Endothelial cell of umbilical vein (primary cell): ENCODE data around the gene COX7A2. TPM values are rescaled to one million over a fixed set of nuclear protein-coding genes. Genes with fewer than 3 reads are reported as not detected.

ENCODE experiments used
- BruUV-seq: library from RNA; stranded (reverse); fragments of 400-500 nt; replicated peaks from 2 replicates; lab custom pipeline; 2021; lab: Mats Ljungman, UMichigan
- CTCF ChIA-PET: fragments of 300-600, 350-600 bp; sonication (Branson Sonifier 250); formaldehyde crosslinking; loops from one replicate; lab custom pipeline; 2021; ENCODE audit warnings: antibody characterized with exemption, inconsistent platforms; lab: Charles Lee
- POLR2A ChIA-PET: fragments of 300-600, 350-600 bp; sonication (Branson Sonifier 250); formaldehyde crosslinking; loops from one replicate; lab custom pipeline; 2021; ENCODE audit warnings: antibody characterized with exemption, inconsistent platforms; lab: Charles Lee
- DNase-seq: peaks from one replicate; pipeline ENCODE4 v3.0.0-alpha.2; 2011; ENCODE audit warnings: low read depth, low spot score
- FAIRE-seq: peaks from 2 replicates; lab custom pipeline; 2011; peaks lifted over from hg19 to GRCh38; lab: Jason Lieb, UNC
- H2AFZ ChIP-seq: 2 replicates; pipeline ENCODE4 v1.6.0; 2012; ENCODE audit warnings: low read depth, low read length, control low read depth, inconsistent platforms
- H3K27ac ChIP-seq: 2 replicates; pipeline ENCODE4 v1.5.1; 2011; ENCODE audit warnings: low read depth, mild to moderate bottlenecking, control low read depth, low read length, moderate library complexity; ENCODE audit not compliant: insufficient read depth
- H3K27me3 ChIP-seq, 2 experiments: 2 replicates each; pipeline versions ENCODE4 v1.6.0 to v1.6.1; 2011; ENCODE audit warnings: low read length in 2 of 2, mixed read lengths in 1 of 2; ENCODE audit not compliant: control insufficient read depth in 2 of 2, insufficient read depth in 2 of 2
- H3K36me3 ChIP-seq, 2 experiments: 2 replicates in 1 of 2; 3 replicates in 1 of 2; pipeline ENCODE4 v1.5.1; 2011; ENCODE audit warnings: low read length in 2 of 2, mild to moderate bottlenecking in 1 of 2, moderate library complexity in 1 of 2; ENCODE audit not compliant: control insufficient read depth in 2 of 2, insufficient read depth in 2 of 2; ENCODE audit errors: extremely low read depth in 1 of 2
- H3K4me1 ChIP-seq: 3 replicates; pipeline ENCODE4 v1.5.1; 2011; ENCODE audit warnings: mild to moderate bottlenecking, low read length; ENCODE audit not compliant: control insufficient read depth, insufficient read depth; ENCODE audit errors: extremely low read depth
- H3K4me2 ChIP-seq: 2 replicates; pipeline ENCODE4 v1.6.1; 2011; ENCODE audit warnings: low read length, control low read depth, mixed read lengths; ENCODE audit not compliant: insufficient read depth
- H3K4me3 ChIP-seq, 3 experiments: fragments of 200-600 bp in 1 of 3; sonication (generic), shearing (Covaris generic) in 1 of 3; replicated peaks in 1 of 3; 2 replicates each; pipeline ENCODE4 v1.5.1; 2011 to 2016; ENCODE audit warnings: control low read depth in 3 of 3, low read length in 3 of 3, mild to moderate bottlenecking in 2 of 3, inconsistent platforms in 1 of 3, low read depth in 1 of 3, moderate library complexity in 1 of 3; ENCODE audit not compliant: insufficient read depth in 1 of 3
- H3K79me2 ChIP-seq: 2 replicates; pipeline ENCODE4 v1.6.0; 2012; ENCODE audit warnings: low read length, inconsistent platforms; ENCODE audit not compliant: control insufficient read depth, insufficient read depth
- H3K9ac ChIP-seq: replicated peaks from 2 replicates; pipeline ENCODE3; 2011; ENCODE audit warnings: low read length, control low read depth; ENCODE audit not compliant: insufficient read depth; ENCODE audit errors: extremely low read depth
- H3K9me1 ChIP-seq: replicated peaks from 3 replicates; pipeline ENCODE4 v1.6.0; 2011; ENCODE audit warnings: mild to moderate bottlenecking, low read length; ENCODE audit not compliant: control insufficient read depth, insufficient read depth; ENCODE audit errors: extremely low read depth
- H3K9me3 ChIP-seq: replicated peaks from 2 replicates; pipeline ENCODE4 v1.5.1; 2012; ENCODE audit warnings: low read length, inconsistent platforms; ENCODE audit not compliant: control insufficient read depth, insufficient read depth
- H4K20me1 ChIP-seq: replicated peaks from 2 replicates; pipeline ENCODE3; 2011; ENCODE audit warnings: mild to moderate bottlenecking, low read length; ENCODE audit not compliant: control insufficient read depth, insufficient read depth; ENCODE audit errors: extremely low read depth
- EZH2 ChIP-seq: IDR thresholded peaks from 2 replicates; pipeline ENCODE4 v1.6.1; 2012; ENCODE audit warnings: borderline replicate concordance, low read depth, mild to moderate bottlenecking, moderate library complexity, low read length, inconsistent platforms; ENCODE audit not compliant: severe bottlenecking
- JUN ChIP-seq: IDR thresholded peaks from 2 replicates; pipeline ENCODE4 v1.6.1; 2011; ENCODE audit warnings: borderline replicate concordance, low read depth; ENCODE audit not compliant: insufficient read length, insufficient read depth
- MAX ChIP-seq: IDR thresholded peaks from 2 replicates; pipeline ENCODE4 v1.6.1; 2011; ENCODE audit not compliant: insufficient read depth, insufficient read length
- MYC ChIP-seq: IDR thresholded peaks from one replicate; pipeline ENCODE4 v1.6.1; 2011; ENCODE audit warnings: mild to moderate bottlenecking, low read depth, low read length
- POLR2A ChIP-seq: IDR thresholded peaks from 2 replicates; pipeline ENCODE4 v1.6.1; 2012; ENCODE audit warnings: low read depth, mild to moderate bottlenecking, control low read depth, low read length
- POLR2AphosphoS5 ChIP-seq: IDR thresholded peaks from 2 replicates; pipeline ENCODE4 v1.6.1; 2012; ENCODE audit warnings: low read depth, mild to moderate bottlenecking, control low read depth, low read length, moderate library complexity; ENCODE audit not compliant: insufficient read depth
- dilution Hi-C: fragments of 300-500 bp; cut with MboI; formaldehyde crosslinking; loops from one replicate; pipeline ENCODE4 v1.15.0; 2019; ENCODE audit warnings: low sequenced_read_pairs; ENCODE audit not compliant: extremely low pct_ligation_motif_present
- intact Hi-C: fragments of 100-400 bp; cut with micrococcal nuclease; formaldehyde crosslinking; loops from one replicate; pipeline ENCODE4 v1.10.0; 2022
- polyA plus RNA-seq, 4 experiments: library from polyadenylated mRNA; depleted of rRNA in 3 of 4; stranded (reverse) in 3 of 4; unstranded in 1 of 4; fragments of >200 nt; gene quantifications; 2 replicates each; pipeline versions ENCODE4 v1.2.1 to v1.2.3, GENCODE V29; 2011 to 2012; ENCODE audit warnings: missing spikeins in 1 of 4
- total RNA-seq: library from RNA; stranded (reverse); gene quantifications from 2 replicates; pipeline ENCODE4 v1.2.3, GENCODE V29; 2021
- TF ChIP-seq, protein P1 (sequence below), 2 donors: IDR thresholded peaks; 1 replicate in 1 of 2; 2 replicates in 1 of 2; pipeline ENCODE4 v1.5.1; 2011; ENCODE audit warnings: low read length in 2 of 2, mild to moderate bottlenecking in 2 of 2, moderate library complexity in 2 of 2, control low read depth in 1 of 2, inconsistent platforms in 1 of 2, low read depth in 1 of 2; ENCODE audit not compliant: insufficient read depth in 1 of 2; ENCODE audit errors: extremely low read depth in 1 of 2

Gene COX7A2
- total and polyA plus RNA-seq, 2 donors (not counting 3 experiments of a cell fraction or from before 2014, with no cell fraction given): 254 to 426 TPM

DNA sequence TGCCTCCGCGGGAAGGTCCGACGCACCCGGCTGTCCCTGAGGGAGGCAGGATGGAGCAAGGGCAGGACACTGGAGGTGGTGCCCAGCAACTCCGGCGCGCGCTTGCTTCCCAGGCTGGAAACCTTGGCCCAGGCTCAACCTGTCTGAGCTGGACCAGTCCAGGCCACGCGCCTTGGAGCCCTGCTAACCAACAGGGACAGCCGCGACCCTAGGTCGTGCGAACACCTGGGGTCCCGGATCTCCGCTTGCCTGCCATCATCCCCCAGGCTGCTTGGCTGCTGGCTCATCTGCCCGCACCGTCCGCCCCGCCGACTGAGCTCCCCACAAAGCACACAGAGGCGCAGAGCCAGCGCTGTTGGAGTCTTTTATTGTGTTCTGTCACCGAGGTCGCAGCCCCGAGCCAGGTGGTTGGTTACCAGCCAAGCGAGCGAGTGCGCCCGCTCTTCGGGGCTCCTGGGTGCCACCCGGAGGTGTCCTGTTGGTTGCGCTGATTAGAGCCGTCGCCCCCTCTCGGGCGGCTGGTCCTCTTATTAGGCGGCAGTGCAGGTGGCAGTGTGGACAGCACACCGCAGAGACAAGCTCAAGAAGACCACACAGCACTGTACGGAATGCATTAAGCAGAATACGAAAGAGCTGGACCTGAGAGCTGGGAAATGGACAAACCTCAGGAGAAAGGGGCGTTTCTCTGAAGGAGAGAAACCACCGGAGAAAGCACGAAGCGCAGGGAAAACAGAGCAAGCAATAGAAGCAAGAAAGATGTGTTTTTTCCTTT, 41.5 kb downstream of the COX7A2 start:
- Histone ChIP-seq H3K9me1 (no peaks in the 10 kb centered on the region), H3K36me3 (no peaks in the 10 kb centered on the region), H3K79me2 (no peaks in the 10 kb centered on the region), H3K9ac (no peak overlapping the region), H2AFZ (peak overlapping the region; percentile 71), H3K4me2 (peak overlapping the region; percentile 43), H3K27ac (no peak overlapping the region), H3K27me3 (peaks cover 2 to 3% of the 10 kb centered on the region in 2 experiments), H3K4me1 (peaks cover 26% of the 10 kb centered on the region), H4K20me1 (no peaks in the 10 kb centered on the region), H3K9me3 (no peaks in the 10 kb centered on the region), H3K4me3 (peak overlapping the region in 2 of 3 experiments; percentile 16 to 40)
- dilution Hi-C loops (no loop called here), intact Hi-C loops (loop anchor here (1.0 to 10.0 kb wide), 4 partner anchors 47 to 605 kb away; no protein-coding TSS in a partner anchor)
- peak; percentile 46 for DNase-seq
- no peak for FAIRE-seq
- no TSS peak for BruUV-seq
- no peak for TF ChIP-seq JUN
- no peak for TF ChIP-seq MAX
- TF ChIP-seq EZH2: no peak
- peak; percentile 18 for TF ChIP-seq POLR2AphosphoS5
- no peak for TF ChIP-seq POLR2A
- TF ChIP-seq, protein P1, sequence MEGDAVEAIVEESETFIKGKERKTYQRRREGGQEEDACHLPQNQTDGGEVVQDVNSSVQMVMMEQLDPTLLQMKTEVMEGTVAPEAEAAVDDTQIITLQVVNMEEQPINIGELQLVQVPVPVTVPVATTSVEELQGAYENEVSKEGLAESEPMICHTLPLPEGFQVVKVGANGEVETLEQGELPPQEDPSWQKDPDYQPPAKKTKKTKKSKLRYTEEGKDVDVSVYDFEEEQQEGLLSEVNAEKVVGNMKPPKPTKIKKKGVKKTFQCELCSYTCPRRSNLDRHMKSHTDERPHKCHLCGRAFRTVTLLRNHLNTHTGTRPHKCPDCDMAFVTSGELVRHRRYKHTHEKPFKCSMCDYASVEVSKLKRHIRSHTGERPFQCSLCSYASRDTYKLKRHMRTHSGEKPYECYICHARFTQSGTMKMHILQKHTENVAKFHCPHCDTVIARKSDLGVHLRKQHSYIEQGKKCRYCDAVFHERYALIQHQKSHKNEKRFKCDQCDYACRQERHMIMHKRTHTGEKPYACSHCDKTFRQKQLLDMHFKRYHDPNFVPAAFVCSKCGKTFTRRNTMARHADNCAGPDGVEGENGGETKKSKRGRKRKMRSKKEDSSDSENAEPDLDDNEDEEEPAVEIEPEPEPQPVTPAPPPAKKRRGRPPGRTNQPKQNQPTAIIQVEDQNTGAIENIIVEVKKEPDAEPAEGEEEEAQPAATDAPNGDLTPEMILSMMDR (IDR thresholded peaks at IDR 0.05; ENCODE audit: extremely low read depth in 1 of 2, insufficient read depth in 1 of 2, low read depth in 1 of 2, low read length in 2 of 2): peak in 1 of 2 donors; percentile 16
- TF ChIP-seq MYC: no peak
- POLR2A ChIA-PET: no interaction called here
- CTCF ChIA-PET: interaction anchor here (0.8 to 12.5 kb wide), 20 partner anchors 27 to 1463 kb away, joined by 3 to 393 read pairs (median 5); no protein-coding TSS in a partner anchor
